HepG2 (cell line): ENCODE measurements around the gene GALNT15. TPM values are rescaled to one million over a fixed set of nuclear protein-coding genes. Genes with fewer than 3 reads are reported as not detected.

ENCODE experiments used
- ATAC-seq: fragments of 200-7000 bp; cut with Tn5 transposase; 3 replicates; pipeline ENCODE4 v1.9.1; 2020; ENCODE audit warnings: mild to moderate bottlenecking, moderate library complexity
- BruUV-seq: library from RNA; stranded (reverse); fragments of 400-500 nt; replicated peaks from 2 replicates; lab custom pipeline; 2021; lab: Mats Ljungman, UMichigan
- CTCF ChIA-PET: fragments of 300-600 bp; formaldehyde crosslinking; extraction: SDS; loops from one replicate; lab custom pipeline; 2021; ENCODE audit warnings: low total read pairs, inconsistent platforms, low intra/inter-chr PET ratio; lab: Yijun Ruan, JAX
- POLR2A ChIA-PET: fragments of 350-600 bp; sonication (Branson Sonifier 250); formaldehyde crosslinking; loops from one replicate; lab custom pipeline; 2020; ENCODE audit warnings: antibody characterized with exemption, inconsistent platforms; lab: Yijun Ruan, JAX
- DNase-seq: peaks from one replicate; pipeline ENCODE4 v3.0.0-alpha.2; 2015; ENCODE audit warnings: low spot score
- FAIRE-seq: peaks from 3 replicates; lab custom pipeline; 2011; peaks lifted over from hg19 to GRCh38; lab: Jason Lieb, UNC
- H2AFZ ChIP-seq: one replicate; pipeline ENCODE4 v1.6.1; 2011; ENCODE audit warnings: low read length, inconsistent platforms
- H3K27ac ChIP-seq: fragments of 300-600 bp; 3 replicates; pipeline ENCODE4 v1.8.0; 2011; ENCODE audit warnings: mixed run types, mild to moderate bottlenecking, mixed read lengths, low read length, inconsistent platforms; ENCODE audit not compliant: insufficient read depth; ENCODE audit errors: extremely low read length
- H3K27me3 ChIP-seq, 2 experiments: fragments of 200-600 bp in 1 of 2; 2 replicates in 1 of 2; 3 replicates in 1 of 2; pipeline versions ENCODE4 v1.6.0 to v1.8.0; 2011; ENCODE audit warnings: low read length in 2 of 2, mild to moderate bottlenecking in 2 of 2, moderate library complexity in 2 of 2, inconsistent platforms in 1 of 2; ENCODE audit not compliant: insufficient read depth in 2 of 2, control insufficient read depth in 1 of 2
- H3K36me3 ChIP-seq, 2 experiments: fragments of 200-600 bp in 1 of 2; replicated peaks in 1 of 2; 2 replicates in 1 of 2; 3 replicates in 1 of 2; pipeline versions ENCODE4 v1.5.1 to v1.8.0; 2011; ENCODE audit warnings: low read length in 2 of 2, inconsistent platforms in 1 of 2; ENCODE audit not compliant: insufficient read depth in 2 of 2, control insufficient read depth in 1 of 2
- H3K4me1 ChIP-seq: 2 replicates; pipeline ENCODE4 v1.5.1; 2012; ENCODE audit warnings: low read length, inconsistent platforms; ENCODE audit not compliant: insufficient read depth
- H3K4me2 ChIP-seq: 2 replicates; pipeline ENCODE4 v1.6.0; 2011; ENCODE audit warnings: low read depth, low read length, inconsistent platforms
- H3K4me3 ChIP-seq, 3 experiments: fragments of 200-600 bp in 1 of 3; sonication (generic), shearing (Covaris generic) in 1 of 3; replicated peaks in 1 of 3; 2 replicates each; pipeline ENCODE4 v1.5.1; 2011 to 2016; ENCODE audit warnings: low read length in 3 of 3, inconsistent platforms in 2 of 3, low read depth in 2 of 3, mild to moderate bottlenecking in 2 of 3, control low read depth in 1 of 3, mixed read lengths in 1 of 3; ENCODE audit not compliant: insufficient read depth in 1 of 3
- H3K79me2 ChIP-seq: one replicate; pipeline ENCODE4 v1.6.1; 2011; ENCODE audit warnings: low read length, inconsistent platforms; ENCODE audit not compliant: insufficient read depth
- H3K9ac ChIP-seq: 2 replicates; pipeline ENCODE4 v1.6.0; 2011; ENCODE audit warnings: mild to moderate bottlenecking, low read depth, low read length, inconsistent platforms; ENCODE audit not compliant: insufficient read depth
- H3K9me3 ChIP-seq: 2 replicates; pipeline ENCODE4 v1.5.1; 2012; ENCODE audit warnings: mild to moderate bottlenecking, low read length
- H4K20me1 ChIP-seq: 2 replicates; pipeline ENCODE4 v1.6.0; 2011; ENCODE audit warnings: inconsistent platforms, mild to moderate bottlenecking, low read length, moderate library complexity; ENCODE audit not compliant: insufficient read depth
- ATAD3A ChIP-seq: sonication (generic); formaldehyde crosslinking; IDR thresholded peaks from 2 replicates; pipeline ENCODE4 v1.4.0; 2020; ENCODE audit warnings: missing genetic modification reagents
- ATF7-NPFF ChIP-seq: sonication (generic); formaldehyde crosslinking; IDR thresholded peaks from 2 replicates; pipeline ENCODE4 v1.8.1; 2023; ENCODE audit warnings: mild to moderate bottlenecking, low read depth, missing genetic modification reagents, moderate library complexity
- BCL6 ChIP-seq: IDR thresholded peaks from 2 replicates; pipeline ENCODE4 v1.6.1; 2016; ENCODE audit warnings: missing genetic modification reagents, missing compliant biosample characterization
- HNRNPUL1 ChIP-seq: fragments of 200-400 bp; formaldehyde crosslinking; IDR thresholded peaks from 2 replicates; pipeline ENCODE4 v1.6.1; 2017; ENCODE audit warnings: low read depth, mild to moderate bottlenecking, low read length, moderate library complexity
- NFATC3 ChIP-seq: sonication (generic); formaldehyde crosslinking; IDR thresholded peaks from 2 replicates; pipeline ENCODE4 v1.5.1; 2020; ENCODE audit warnings: mild to moderate bottlenecking, missing genetic modification reagents
- RORA ChIP-seq: sonication (generic); formaldehyde crosslinking; IDR thresholded peaks from 2 replicates; pipeline ENCODE4 v1.5.0; 2020; ENCODE audit warnings: mild to moderate bottlenecking, missing genetic modification reagents, moderate library complexity
- SP1 ChIP-seq, 2 experiments: fragments of 450-650 bp in 1 of 2; sonication (generic) in 1 of 2; formaldehyde crosslinking in 1 of 2; IDR thresholded peaks; 2 replicates each; pipeline versions ENCODE4 v1.4.0 to v1.6.1; 2016 to 2020; ENCODE audit warnings: missing genetic modification reagents in 1 of 2
- TCF12 ChIP-seq, 2 experiments: fragments of 450-650 bp in 1 of 2; sonication (generic) in 1 of 2; formaldehyde crosslinking in 1 of 2; IDR thresholded peaks; 2 replicates each; pipeline versions ENCODE4 v1.6.1 to v1.8.0; 2017 to 2022; ENCODE audit warnings: antibody characterized with exemption in 1 of 2, mild to moderate bottlenecking in 1 of 2, missing genetic modification reagents in 1 of 2, moderate library complexity in 1 of 2
- TRIM24 ChIP-seq: sonication (generic); formaldehyde crosslinking; IDR thresholded peaks from 2 replicates; pipeline ENCODE4 v1.8.0; 2022; ENCODE audit warnings: mild to moderate bottlenecking, missing genetic modification reagents
- ZNF232 ChIP-seq: sonication (generic); formaldehyde crosslinking; IDR thresholded peaks from 2 replicates; pipeline ENCODE4 v1.4.0; 2020; ENCODE audit warnings: missing genetic modification reagents, borderline replicate concordance
- ZNF33A ChIP-seq: sonication (generic); formaldehyde crosslinking; IDR thresholded peaks from 2 replicates; pipeline ENCODE4 v1.5.1; 2020; ENCODE audit warnings: missing genetic modification reagents, mild to moderate bottlenecking, moderate library complexity, borderline replicate concordance
- WGBS: methylation state at CpG from one replicate; pipeline ENCODE4 v1.1.6; 2017; ENCODE audit warnings: low lambda C conversion rate; 5-methylcytosine and 5-hydroxymethylcytosine counted together
- in situ Hi-C: cut with HindIII; loops from 2 replicates; pipeline ENCODE4 v1.10.0; 2017; ENCODE audit warnings: low pct_unique_long_range_greater_than_20kb; ENCODE audit not compliant: extremely low pct_ligation_motif_present
- intact Hi-C: fragments of 100-400 bp; cut with micrococcal nuclease; formaldehyde crosslinking; loops from one replicate; pipeline ENCODE4 v1.10.0; 2022; ENCODE audit not compliant: unreplicated experiment
- polyA plus RNA-seq, 8 experiments: library from polyadenylated mRNA; depleted of rRNA in 3 of 8; stranded (reverse) in 7 of 8; unstranded in 1 of 8; fragments of >200 nt; fragmentation: Illumina TruSeq in 4 of 8; extraction: Trizol in 4 of 8; gene quantifications; 2 replicates each; pipeline versions ENCODE4 v1.2.1 to v1.2.3, GENCODE V29; 2011 to 2016; ENCODE audit warnings: low read depth in 4 of 8, missing spikeins in 1 of 8, mixed read lengths in 1 of 8; ENCODE audit not compliant: insufficient read depth in 1 of 8
- total RNA-seq, 5 experiments: library from RNA; depleted of rRNA; stranded (reverse); fragments of >200 nt; fragmentation: Illumina TruSeq; extraction: Trizol; gene quantifications; 2 replicates each; pipeline ENCODE4 v1.2.3, GENCODE V29; 2016; ENCODE audit warnings: low read depth in 1 of 5
- TF ChIP-seq, protein P1 (sequence below): sonication (generic); formaldehyde crosslinking; IDR thresholded peaks from 2 replicates; pipeline ENCODE4 v1.9.0; 2021; ENCODE audit warnings: mild to moderate bottlenecking, missing genetic modification reagents
- TF ChIP-seq, protein P2 (sequence below): sonication (generic); formaldehyde crosslinking; IDR thresholded peaks from 2 replicates; pipeline ENCODE4 v1.4.0; 2020; ENCODE audit warnings: mild to moderate bottlenecking, low read depth, missing genetic modification reagents
- TF ChIP-seq, protein P3 (sequence below): IDR thresholded peaks from 2 replicates; pipeline ENCODE4 v1.6.1; 2016; ENCODE audit warnings: low read depth, borderline replicate concordance

Gene GALNT15
- total and polyA plus RNA-seq, 2 of the 13 experiments (the other 11 are each of a cell fraction or from before 2014, with no cell fraction given) = 0.02 to 0.04 TPM

DNA sequence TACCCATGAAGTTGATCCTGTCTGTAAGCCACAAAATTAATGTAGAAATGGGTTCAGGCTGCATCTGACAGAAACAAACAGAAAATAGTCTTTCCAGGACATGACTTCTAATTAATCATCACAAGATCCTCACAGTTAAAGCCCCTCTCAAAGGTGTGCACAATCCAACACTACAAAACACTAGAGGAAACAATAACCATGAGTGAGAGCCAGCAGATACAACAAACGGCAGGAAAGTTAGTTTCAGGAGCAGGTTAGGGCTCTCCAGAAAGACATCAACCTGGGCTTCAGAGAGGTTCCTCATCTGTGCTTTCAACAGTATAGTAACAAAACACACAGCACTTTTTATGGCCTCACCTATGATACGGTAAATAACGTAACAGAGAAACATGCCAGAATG lies 47.5 kb downstream of the GALNT15 start (continued):
- TF ChIP-seq SP1 (IDR thresholded peaks at IDR 0.05) (no peak), SP1 (CRISPR knock-in tag; IDR thresholded peaks at IDR 0.05) (no peak), TCF12 (IDR thresholded peaks at IDR 0.05) (no peak), TCF12 (CRISPR knock-in tag; IDR thresholded peaks at IDR 0.05) (no peak)
- TF ChIP-seq, protein P1, sequence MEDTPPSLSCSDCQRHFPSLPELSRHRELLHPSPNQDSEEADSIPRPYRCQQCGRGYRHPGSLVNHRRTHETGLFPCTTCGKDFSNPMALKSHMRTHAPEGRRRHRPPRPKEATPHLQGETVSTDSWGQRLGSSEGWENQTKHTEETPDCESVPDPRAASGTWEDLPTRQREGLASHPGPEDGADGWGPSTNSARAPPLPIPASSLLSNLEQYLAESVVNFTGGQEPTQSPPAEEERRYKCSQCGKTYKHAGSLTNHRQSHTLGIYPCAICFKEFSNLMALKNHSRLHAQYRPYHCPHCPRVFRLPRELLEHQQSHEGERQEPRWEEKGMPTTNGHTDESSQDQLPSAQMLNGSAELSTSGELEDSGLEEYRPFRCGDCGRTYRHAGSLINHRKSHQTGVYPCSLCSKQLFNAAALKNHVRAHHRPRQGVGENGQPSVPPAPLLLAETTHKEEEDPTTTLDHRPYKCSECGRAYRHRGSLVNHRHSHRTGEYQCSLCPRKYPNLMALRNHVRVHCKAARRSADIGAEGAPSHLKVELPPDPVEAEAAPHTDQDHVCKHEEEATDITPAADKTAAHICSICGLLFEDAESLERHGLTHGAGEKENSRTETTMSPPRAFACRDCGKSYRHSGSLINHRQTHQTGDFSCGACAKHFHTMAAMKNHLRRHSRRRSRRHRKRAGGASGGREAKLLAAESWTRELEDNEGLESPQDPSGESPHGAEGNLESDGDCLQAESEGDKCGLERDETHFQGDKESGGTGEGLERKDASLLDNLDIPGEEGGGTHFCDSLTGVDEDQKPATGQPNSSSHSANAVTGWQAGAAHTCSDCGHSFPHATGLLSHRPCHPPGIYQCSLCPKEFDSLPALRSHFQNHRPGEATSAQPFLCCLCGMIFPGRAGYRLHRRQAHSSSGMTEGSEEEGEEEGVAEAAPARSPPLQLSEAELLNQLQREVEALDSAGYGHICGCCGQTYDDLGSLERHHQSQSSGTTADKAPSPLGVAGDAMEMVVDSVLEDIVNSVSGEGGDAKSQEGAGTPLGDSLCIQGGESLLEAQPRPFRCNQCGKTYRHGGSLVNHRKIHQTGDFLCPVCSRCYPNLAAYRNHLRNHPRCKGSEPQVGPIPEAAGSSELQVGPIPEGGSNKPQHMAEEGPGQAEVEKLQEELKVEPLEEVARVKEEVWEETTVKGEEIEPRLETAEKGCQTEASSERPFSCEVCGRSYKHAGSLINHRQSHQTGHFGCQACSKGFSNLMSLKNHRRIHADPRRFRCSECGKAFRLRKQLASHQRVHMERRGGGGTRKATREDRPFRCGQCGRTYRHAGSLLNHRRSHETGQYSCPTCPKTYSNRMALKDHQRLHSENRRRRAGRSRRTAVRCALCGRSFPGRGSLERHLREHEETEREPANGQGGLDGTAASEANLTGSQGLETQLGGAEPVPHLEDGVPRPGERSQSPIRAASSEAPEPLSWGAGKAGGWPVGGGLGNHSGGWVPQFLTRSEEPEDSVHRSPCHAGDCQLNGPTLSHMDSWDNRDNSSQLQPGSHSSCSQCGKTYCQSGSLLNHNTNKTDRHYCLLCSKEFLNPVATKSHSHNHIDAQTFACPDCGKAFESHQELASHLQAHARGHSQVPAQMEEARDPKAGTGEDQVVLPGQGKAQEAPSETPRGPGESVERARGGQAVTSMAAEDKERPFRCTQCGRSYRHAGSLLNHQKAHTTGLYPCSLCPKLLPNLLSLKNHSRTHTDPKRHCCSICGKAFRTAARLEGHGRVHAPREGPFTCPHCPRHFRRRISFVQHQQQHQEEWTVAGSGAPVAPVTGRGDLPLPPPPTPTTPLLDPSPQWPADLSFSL (CRISPR knock-in tag) = no peak
- TF ChIP-seq, protein P2, sequence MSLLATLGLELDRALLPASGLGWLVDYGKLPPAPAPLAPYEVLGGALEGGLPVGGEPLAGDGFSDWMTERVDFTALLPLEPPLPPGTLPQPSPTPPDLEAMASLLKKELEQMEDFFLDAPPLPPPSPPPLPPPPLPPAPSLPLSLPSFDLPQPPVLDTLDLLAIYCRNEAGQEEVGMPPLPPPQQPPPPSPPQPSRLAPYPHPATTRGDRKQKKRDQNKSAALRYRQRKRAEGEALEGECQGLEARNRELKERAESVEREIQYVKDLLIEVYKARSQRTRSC = no peak

DNA sequence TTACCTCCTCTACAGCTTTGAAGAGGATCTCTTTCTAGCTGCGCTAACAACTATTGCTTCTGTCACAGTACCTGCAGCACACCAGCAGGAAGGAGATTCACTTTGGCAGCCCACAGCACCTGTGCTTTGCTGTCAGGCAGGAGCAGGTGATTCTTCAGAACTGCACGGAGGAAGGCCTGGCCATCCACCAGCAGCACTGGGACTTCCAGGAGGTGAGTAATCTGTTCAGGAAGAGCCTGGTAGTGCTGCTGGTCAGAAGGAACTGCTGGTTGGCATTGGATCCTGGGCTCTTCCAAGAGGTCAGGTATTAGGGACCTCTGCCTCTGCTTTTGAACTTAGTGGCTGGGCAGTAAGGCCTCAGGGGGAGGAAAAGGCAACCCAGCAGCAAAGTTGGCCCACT lies 48.1 kb downstream of the GALNT15 start:
- ATAC-seq (peak; percentile 23; the same call in 1 of the 3 replicates), FAIRE-seq (no peak), DNase-seq (no peak)
- Histone ChIP-seq H3K4me3 (no peak overlapping the region), H3K9me3 (no peaks in the 10 kb centered on the region), H3K4me2 (no peak overlapping the region), H3K36me3 (no peaks in the 10 kb centered on the region), H2AFZ (no peak overlapping the region), H3K79me2 (no peaks in the 10 kb centered on the region), H3K27me3 (peaks cover 1 to 11% of the 10 kb centered on the region in 2 experiments; a peak in 2 of 5 replicates), H3K27ac (no peak overlapping the region), H3K4me1 (no peaks in the 10 kb centered on the region), H3K9ac (no peak overlapping the region), H4K20me1 (no peaks in the 10 kb centered on the region)
- in situ Hi-C loops (no loop called here), intact Hi-C loops (no loop called here)
- WGBS = 0% methylated on average over 1 of the region's 2 CpGs
- ChIA-PET CTCF (no interaction called here), POLR2A (no interaction called here)
- TF ChIP-seq ATF7-NPFF (CRISPR knock-in tag) (no peak), NFATC3 (CRISPR knock-in tag) (no peak), ZNF33A (CRISPR knock-in tag) (no peak), BCL6 (CRISPR knock-in tag) (no peak), TRIM24 (no peak), RORA (no peak), ATAD3A (CRISPR knock-in tag) (no peak), ZNF232 (CRISPR knock-in tag) (no peak), HNRNPUL1 (no peak)
- TF ChIP-seq, protein P3, sequence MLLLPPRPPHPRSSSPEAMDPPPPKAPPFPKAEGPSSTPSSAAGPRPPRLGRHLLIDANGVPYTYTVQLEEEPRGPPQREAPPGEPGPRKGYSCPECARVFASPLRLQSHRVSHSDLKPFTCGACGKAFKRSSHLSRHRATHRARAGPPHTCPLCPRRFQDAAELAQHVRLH (CRISPR knock-in tag) = no peak
- no TSS peak for BruUV-seq
